ENCODE data around the gene PCDH1. TPM values are rescaled to one million over a fixed set of nuclear protein-coding genes. Genes with fewer than 3 reads are reported as not detected.
A peak's percentile ranks its signal among the peaks of the same experiment; 100 is the strongest.
"Not testable (repeated sequence)": the region's sequence is repeated elsewhere in the genome, so short reads cannot be mapped to it uniquely, and the experiment has no call there.

Gene PCDH1
- 5.1 to 6.1 TPM (median 5.4 TPM) in 3 replicates for total RNA-seq

- Mint-ChIP-seq H3K27me3 (ENCODE audit: low read depth) (peaks cover 82% of the 10 kb centered on the region), H3K4me1 (peaks cover 53% of the 10 kb centered on the region), H3K36me3 (no peaks in the 10 kb centered on the region), H3K4me3 (peak within 1 kb of the TSS; percentile 66), H3K9me3 (no peaks in the 10 kb centered on the region), H3K27ac (no peak within 1 kb of the TSS)
- TF ChIP-seq CTCF (IDR thresholded peaks at IDR 0.05; ENCODE audit: unreplicated experiment) = no peak
- DNase-seq (ENCODE audit: low spot score in 2 of 2, unreplicated experiment in 2 of 2) = peak in 1 of 2 experiments; percentile 62
Measured at GRCh38 chr5:141878186-141878710, at the start of gene PCDH1. TSS of gene PCDH1 (minus strand) at chr5:141878410. CDS start at chr5:141878262, 148 bp downstream.

GRCh38 chr5:141926434-141926833 is 48.2 kb upstream of the PCDH1 start:
- H3K36me3 Mint-ChIP-seq = peaks cover 41% of the 10 kb centered on the region
- peaks cover 12% of the 10 kb centered on the region for H3K4me1 Mint-ChIP-seq
- no peak for DNase-seq (ENCODE audit: low spot score in 2 of 2, unreplicated experiment in 2 of 2)
- no peak overlapping the region for H3K27ac Mint-ChIP-seq
- no peaks in the 10 kb centered on the region for H3K27me3 Mint-ChIP-seq (ENCODE audit: low read depth)
- TF ChIP-seq CTCF (IDR thresholded peaks at IDR 0.05; ENCODE audit: unreplicated experiment) = no peak
- H3K4me3 Mint-ChIP-seq = no peak overlapping the region
- H3K9me3 Mint-ChIP-seq = no peaks in the 10 kb centered on the region

- Mint-ChIP-seq H3K27me3 (ENCODE audit: low read depth) (no peaks in the 10 kb centered on the region), H3K27ac (peak within 1 kb of the TSS; percentile 96), H3K4me3 (peak within 1 kb of the TSS; percentile 68), H3K9me3 (no peaks in the 10 kb centered on the region), H3K36me3 (peaks cover 22% of the 10 kb centered on the region), H3K4me1 (peaks cover 12% of the 10 kb centered on the region)
- no peak for TF ChIP-seq CTCF (IDR thresholded peaks at IDR 0.05; ENCODE audit: unreplicated experiment)
- peak; percentile 78 to 90 for DNase-seq (ENCODE audit: low spot score in 2 of 2, unreplicated experiment in 2 of 2)
Measured at GRCh38 chr5:141923448-141924313, 45.5 kb upstream of the PCDH1 start, which contains the start of gene DELE1. TSS of gene DELE1 (plus strand) at chr5:141923871. CDS start at chr5:141923942, 71 bp downstream.

DNA sequence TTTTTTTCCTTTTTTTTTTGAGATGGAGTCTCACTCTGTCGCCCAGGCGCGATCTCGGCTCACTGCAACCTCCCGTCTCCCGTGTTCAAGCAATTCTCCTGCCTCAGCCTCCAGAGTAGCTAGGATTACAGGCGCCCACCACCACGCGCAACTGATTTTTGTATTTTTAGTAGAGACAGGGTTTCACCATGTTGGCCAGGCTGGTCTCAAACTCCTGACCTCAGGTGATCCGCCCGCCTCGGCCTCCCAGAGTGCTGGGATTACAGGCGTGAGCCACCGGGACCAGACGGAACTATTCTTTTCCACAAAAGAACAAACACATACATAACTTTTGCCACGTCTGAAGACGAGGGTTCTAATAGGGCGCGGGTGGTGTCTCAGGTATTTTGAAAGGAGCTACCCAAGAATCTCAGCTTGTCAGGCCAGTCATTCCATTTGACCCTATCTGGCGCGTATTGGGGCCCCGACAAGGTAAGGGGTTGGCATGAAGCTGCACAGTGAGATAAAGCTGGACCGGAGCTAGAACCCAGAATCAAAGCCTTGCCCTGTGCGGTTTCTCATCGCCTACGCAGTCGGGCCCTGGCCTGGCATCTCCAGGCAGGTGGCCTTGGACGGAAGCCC is 44.7 kb upstream of the PCDH1 start:
- DNase-seq (ENCODE audit: low spot score in 2 of 2, unreplicated experiment in 2 of 2); H3K9me3 Mint-ChIP-seq; H3K27me3 Mint-ChIP-seq (ENCODE audit: low read depth): not testable (repeated sequence)
- peaks cover 12% of the 10 kb centered on the region for H3K4me1 Mint-ChIP-seq
- H3K27ac Mint-ChIP-seq = peak overlapping the region; percentile 96
- H3K4me3 Mint-ChIP-seq = peak overlapping the region; percentile 68
- H3K36me3 Mint-ChIP-seq = peaks cover 17% of the 10 kb centered on the region

DNA sequence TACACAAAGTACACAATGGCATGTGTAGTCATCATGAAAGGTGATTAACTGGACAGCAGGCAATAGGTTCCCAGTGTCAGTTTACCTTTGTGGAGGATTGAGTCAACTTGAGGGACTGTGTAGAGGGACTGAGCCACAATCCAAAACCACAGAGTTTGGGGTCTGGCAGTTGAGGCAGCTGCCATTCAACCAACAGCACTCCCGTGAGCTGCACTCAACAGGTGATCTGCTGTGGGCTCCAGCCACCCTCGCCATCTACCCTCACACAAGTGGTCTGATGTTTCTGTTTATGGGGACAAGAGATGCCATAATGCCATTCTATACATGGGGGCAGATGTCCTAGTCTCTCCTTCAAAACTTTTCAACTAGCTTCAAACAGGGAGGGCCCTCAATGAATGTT is 42.6 kb upstream of the PCDH1 start:
- TF ChIP-seq CTCF (IDR thresholded peaks at IDR 0.05; ENCODE audit: unreplicated experiment) = no peak
- H3K27me3 Mint-ChIP-seq (ENCODE audit: low read depth) = peaks cover 19% of the 10 kb centered on the region
- H3K36me3 Mint-ChIP-seq = peaks cover 6% of the 10 kb centered on the region
- H3K4me1 Mint-ChIP-seq = peaks cover 12% of the 10 kb centered on the region
- H3K27ac Mint-ChIP-seq = no peak overlapping the region
- DNase-seq (ENCODE audit: low spot score in 2 of 2, unreplicated experiment in 2 of 2) = no peak
- H3K4me3 Mint-ChIP-seq = no peak overlapping the region
- no peaks in the 10 kb centered on the region for H3K9me3 Mint-ChIP-seq

Data from mesothelial cell of epicardium (in vitro differentiated cells).